ENCODE measurements around the gene KIAA0232.

DNA sequence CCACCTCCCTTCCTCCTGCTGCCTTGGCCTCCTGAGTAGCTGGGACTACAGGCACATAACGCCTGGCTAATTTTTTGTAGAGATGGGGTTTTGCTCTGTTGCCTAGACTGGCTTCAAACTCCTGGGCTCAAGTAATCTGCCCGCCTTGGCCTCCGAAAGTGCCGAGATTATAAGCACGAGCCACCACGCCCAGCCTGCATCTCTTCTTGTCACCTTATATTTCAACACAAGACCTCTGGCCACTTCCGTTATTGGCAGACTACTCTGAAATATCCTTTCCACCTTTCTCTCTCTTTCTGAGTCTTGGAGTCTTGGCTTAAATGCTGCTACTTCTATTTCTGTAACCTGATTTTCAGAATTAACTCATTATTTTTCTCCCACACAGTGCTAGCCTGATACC, 5.6 kb downstream of the KIAA0232 start:
- TF ChIP-seq CTCF (IDR thresholded peaks at IDR 0.05; ENCODE audit: insufficient read depth, low read length, poor library complexity, severe bottlenecking) (no peak), EZH2phosphoT487 (conservative IDR thresholded peaks at IDR 0.05; ENCODE audit: low read length) (no peak)

Measured in SU-DHL-6 (cell line).